HEK293 (cell line): Measurements from ENCODE around the gene DNAJC6.

ENCODE experiments used
- GLIS1 ChIP-seq: fragments of 450-650 bp; formaldehyde crosslinking; IDR thresholded peaks from 2 replicates; pipeline ENCODE4 v1.5.1; 2016; ENCODE audit warnings: missing biosample characterization, missing genetic modification characterization
- MZF1 ChIP-seq: fragments of 450-650 bp; formaldehyde crosslinking; IDR thresholded peaks from 2 replicates; pipeline ENCODE4 v1.5.1; 2017; ENCODE audit warnings: missing biosample characterization, missing genetic modification characterization, borderline replicate concordance
- PATZ1 ChIP-seq: fragments of 450-650 bp; formaldehyde crosslinking; IDR thresholded peaks from 2 replicates; pipeline ENCODE4 v1.5.1; 2016; ENCODE audit warnings: missing biosample characterization, missing genetic modification characterization
- PRDM4 ChIP-seq: fragments of 450-650 bp; formaldehyde crosslinking; IDR thresholded peaks from 2 replicates; pipeline ENCODE4 v1.5.1; 2017; ENCODE audit warnings: missing biosample characterization, missing genetic modification characterization
- PRDM6 ChIP-seq: fragments of 450-650 bp; formaldehyde crosslinking; IDR thresholded peaks from 2 replicates; pipeline ENCODE4 v1.5.1; 2017; ENCODE audit warnings: missing biosample characterization, missing genetic modification characterization
- SCRT2 ChIP-seq: fragments of 450-650 bp; formaldehyde crosslinking; IDR thresholded peaks from 2 replicates; pipeline ENCODE4 v1.5.1; 2016; ENCODE audit warnings: missing biosample characterization, missing genetic modification characterization
- SP2 ChIP-seq: fragments of 450-650 bp; formaldehyde crosslinking; IDR thresholded peaks from 2 replicates; pipeline ENCODE4 v1.5.1; 2016; ENCODE audit warnings: missing biosample characterization, missing genetic modification characterization
- TRIM28 ChIP-seq: IDR thresholded peaks from 2 replicates; pipeline ENCODE4 v1.6.1; 2011; ENCODE audit warnings: low read length, control low read depth, borderline replicate concordance
- ZBTB17 ChIP-seq: fragments of 450-650 bp; formaldehyde crosslinking; IDR thresholded peaks from 2 replicates; pipeline ENCODE4 v1.5.1; 2016; ENCODE audit warnings: missing biosample characterization, missing genetic modification characterization
- ZBTB26 ChIP-seq: fragments of 450-650 bp; formaldehyde crosslinking; optimal IDR thresholded peaks from 2 replicates; pipeline ENCODE3; 2016; ENCODE audit warnings: missing biosample characterization, mild to moderate bottlenecking, missing genetic modification characterization
- ZBTB48 ChIP-seq: fragments of 450-650 bp; formaldehyde crosslinking; IDR thresholded peaks from 2 replicates; pipeline ENCODE4 v1.5.1; 2016; ENCODE audit warnings: missing biosample characterization, missing genetic modification characterization
- ZNF184 ChIP-seq: fragments of 450-650 bp; IDR thresholded peaks from 2 replicates; pipeline ENCODE4 v1.5.1; 2018; ENCODE audit warnings: missing biosample characterization, mild to moderate bottlenecking, missing genetic modification characterization
- ZNF202 ChIP-seq: fragments of 450-650 bp; formaldehyde crosslinking; IDR thresholded peaks from 2 replicates; pipeline ENCODE4 v1.5.1; 2016; ENCODE audit warnings: missing biosample characterization, missing genetic modification characterization, borderline replicate concordance
- ZNF311 ChIP-seq: fragments of 450-650 bp; formaldehyde crosslinking; IDR thresholded peaks from 2 replicates; pipeline ENCODE4 v1.5.1; 2017; ENCODE audit warnings: missing biosample characterization, missing genetic modification characterization, borderline replicate concordance
- ZNF335 ChIP-seq: fragments of 450-650 bp; formaldehyde crosslinking; conservative IDR thresholded peaks from 2 replicates; pipeline ENCODE4 v1.5.1; 2016; ENCODE audit warnings: missing biosample characterization, missing genetic modification characterization
- ZNF518A ChIP-seq: fragments of 450-650 bp; formaldehyde crosslinking; conservative IDR thresholded peaks from 2 replicates; pipeline ENCODE4 v1.5.1; 2016; ENCODE audit warnings: low read depth, missing biosample characterization, missing genetic modification characterization
- ZNF521 ChIP-seq: fragments of 450-650 bp; formaldehyde crosslinking; IDR thresholded peaks from 2 replicates; pipeline ENCODE4 v1.5.1; 2017; ENCODE audit warnings: missing biosample characterization, mild to moderate bottlenecking, missing genetic modification characterization
- ZNF561 ChIP-seq: fragments of 450-650 bp; IDR thresholded peaks from 2 replicates; pipeline ENCODE4 v1.5.1; 2018; ENCODE audit warnings: missing biosample characterization, missing genetic modification characterization, borderline replicate concordance
- ZNF600 ChIP-seq: fragments of 450-650 bp; formaldehyde crosslinking; IDR thresholded peaks from 2 replicates; pipeline ENCODE4 v1.5.1; 2016; ENCODE audit warnings: missing biosample characterization, missing genetic modification characterization
- ZNF658 ChIP-seq: fragments of 450-650 bp; formaldehyde crosslinking; IDR thresholded peaks from 2 replicates; pipeline ENCODE4; 2016; ENCODE audit warnings: missing biosample characterization, missing genetic modification characterization
- ZNF791 ChIP-seq: fragments of 450-650 bp; formaldehyde crosslinking; IDR thresholded peaks from 2 replicates; pipeline ENCODE4 v1.5.1; 2016; ENCODE audit warnings: missing biosample characterization, missing genetic modification characterization
- ZSCAN30 ChIP-seq: fragments of 450-650 bp; IDR thresholded peaks from 2 replicates; pipeline ENCODE4 v1.5.1; 2018; ENCODE audit warnings: missing biosample characterization, mild to moderate bottlenecking, missing genetic modification characterization, moderate library complexity
- ZSCAN4 ChIP-seq: fragments of 450-650 bp; formaldehyde crosslinking; IDR thresholded peaks from 2 replicates; pipeline ENCODE4 v1.5.1; 2017; ENCODE audit warnings: missing biosample characterization, missing genetic modification characterization
- TF ChIP-seq, protein P1 (sequence below): fragments of 450-650 bp; formaldehyde crosslinking; IDR thresholded peaks from 2 replicates; pipeline ENCODE4 v1.5.1; 2017; ENCODE audit warnings: missing biosample characterization, missing genetic modification characterization

The DNAJC6 gene

GRCh38 chr1:65264197-65264929 lies 45.0 kb upstream of the DNAJC6 start (continued):
- peak; percentile 52; the same call in 1 of the 2 replicates for TF ChIP-seq PRDM4 (tag by site-specific recombination)
- TF ChIP-seq ZBTB26 (tag by site-specific recombination) = peak; percentile 27
- TF ChIP-seq GLIS1 (tag by site-specific recombination) = peak; percentile 50
- TF ChIP-seq PRDM6 (tag by site-specific recombination) = peak; percentile 32; the same call in 1 of the 2 replicates
- TF ChIP-seq ZNF518A (tag by site-specific recombination) = no peak
- TF ChIP-seq SP2 (tag by site-specific recombination) = peak; percentile 44
- TF ChIP-seq ZNF335 (tag by site-specific recombination) = peak; percentile 49
- TF ChIP-seq ZNF561 (tag by site-specific recombination) = peak; percentile 87
- TF ChIP-seq ZNF202 (tag by site-specific recombination) = no peak
- TF ChIP-seq SCRT2 (tag by site-specific recombination) = no peak
- TF ChIP-seq MZF1 = peak; percentile 92
- TF ChIP-seq ZSCAN4 (tag by site-specific recombination) = peak; percentile 39; the same call in 1 of the 2 replicates
- TF ChIP-seq ZBTB48 (tag by site-specific recombination) = peak; percentile 66
- no peak for TF ChIP-seq ZNF658 (tag by site-specific recombination)
- TF ChIP-seq, protein P1, sequence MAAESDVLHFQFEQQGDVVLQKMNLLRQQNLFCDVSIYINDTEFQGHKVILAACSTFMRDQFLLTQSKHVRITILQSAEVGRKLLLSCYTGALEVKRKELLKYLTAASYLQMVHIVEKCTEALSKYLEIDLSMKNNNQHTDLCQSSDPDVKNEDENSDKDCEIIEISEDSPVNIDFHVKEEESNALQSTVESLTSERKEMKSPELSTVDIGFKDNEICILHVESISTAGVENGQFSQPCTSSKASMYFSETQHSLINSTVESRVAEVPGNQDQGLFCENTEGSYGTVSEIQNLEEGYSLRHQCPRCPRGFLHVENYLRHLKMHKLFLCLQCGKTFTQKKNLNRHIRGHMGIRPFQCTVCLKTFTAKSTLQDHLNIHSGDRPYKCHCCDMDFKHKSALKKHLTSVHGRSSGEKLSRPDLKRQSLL (tag by site-specific recombination) = peak; percentile 77
- no peak for TF ChIP-seq ZNF521 (tag by site-specific recombination)
- peak; percentile 93 for TF ChIP-seq PATZ1
- peak; percentile 97 for TF ChIP-seq ZNF600 (tag by site-specific recombination)
- TF ChIP-seq ZNF184 (tag by site-specific recombination) = peak; percentile 65; the same call in 1 of the 2 replicates
- peak; percentile 89 for TF ChIP-seq ZSCAN30 (tag by site-specific recombination)
- TF ChIP-seq ZNF791 = no peak
- peak; percentile 89 for TF ChIP-seq TRIM28
- peak; percentile 98 for TF ChIP-seq ZBTB17 (tag by site-specific recombination)
- no peak for TF ChIP-seq ZNF311 (tag by site-specific recombination)
